Measurements from ENCODE around the gene RBM3. TPM values are rescaled to one million over a fixed set of nuclear protein-coding genes. Genes with fewer than 3 reads are reported as not detected.

The RBM3 gene
- total RNA-seq, 1 experiment from 2014 or later: 375 TPM

DNA sequence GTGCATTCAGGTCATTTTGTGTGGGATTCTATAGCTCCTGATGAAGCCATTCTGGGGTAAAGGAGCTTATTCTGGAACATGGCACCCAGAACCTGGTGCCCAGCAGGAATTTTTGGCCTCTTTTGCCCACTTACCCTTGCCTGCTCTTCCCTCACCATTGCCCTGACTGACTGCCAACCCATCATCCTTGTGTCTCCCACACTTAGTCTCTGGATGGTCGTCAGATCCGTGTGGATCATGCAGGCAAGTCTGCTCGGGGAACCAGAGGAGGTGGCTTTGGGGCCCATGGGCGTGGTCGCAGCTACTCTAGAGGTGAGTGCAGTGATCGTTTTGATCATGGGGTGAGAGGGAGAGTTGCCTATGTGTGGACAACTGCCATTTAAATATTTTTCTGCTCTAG, 1.8 kb downstream of the RBM3 start:
- TF ChIP-seq EZH2phosphoT487 (IDR thresholded peaks at IDR 0.05; ENCODE audit: borderline replicate concordance, low read length) (no peak), EZH2 (IDR thresholded peaks at IDR 0.05; ENCODE audit: low read length, unreplicated experiment) (no peak), CTCF (conservative IDR thresholded peaks at IDR 0.05; ENCODE audit: low read depth, low read length) (no peak)
- Histone ChIP-seq H3K4me2 (ENCODE audit: low read length) (peak overlapping the region; percentile 100), H3K79me2 (ENCODE audit: low read length) (peaks cover 31% of the 10 kb centered on the region), H3K36me3 (ENCODE audit: low read depth, low read length) (peaks cover 41% of the 10 kb centered on the region), H3K27me3 (ENCODE audit: low read length) (no peaks in the 10 kb centered on the region), H3K27ac (ENCODE audit: low read length) (peak overlapping the region; percentile 98; the same call in 1 of the 2 replicates), H3K4me3 (ENCODE audit: low read length) (peak overlapping the region; percentile 99), H3K4me1 (ENCODE audit: insufficient read depth, low read length) (peaks cover 25% of the 10 kb centered on the region), H3F3A (ENCODE audit: low read length, unreplicated experiment) (peaks cover 5% of the 10 kb centered on the region), H3K9ac (ENCODE audit: low read length) (peak overlapping the region; percentile 100), H3K9me3 (ENCODE audit: low read length) (no peaks in the 10 kb centered on the region), H4K20me1 (ENCODE audit: low read length) (peaks cover 36% of the 10 kb centered on the region), H3K9me2 (replicated peaks; ENCODE audit: low read length) (no peaks in the 10 kb centered on the region), H2AFZ (ENCODE audit: low read length) (no peak overlapping the region)
- CTCF ChIA-PET: no interaction called here
- intact Hi-C loops (cut with micrococcal nuclease): no loop called here
- POLR2A ChIA-PET (ENCODE audit: unreplicated experiment): no interaction called here
- BruUV-seq (replicated peaks): no TSS peak
- ATAC-seq (no peak), DNase-seq (no peak)

DNA sequence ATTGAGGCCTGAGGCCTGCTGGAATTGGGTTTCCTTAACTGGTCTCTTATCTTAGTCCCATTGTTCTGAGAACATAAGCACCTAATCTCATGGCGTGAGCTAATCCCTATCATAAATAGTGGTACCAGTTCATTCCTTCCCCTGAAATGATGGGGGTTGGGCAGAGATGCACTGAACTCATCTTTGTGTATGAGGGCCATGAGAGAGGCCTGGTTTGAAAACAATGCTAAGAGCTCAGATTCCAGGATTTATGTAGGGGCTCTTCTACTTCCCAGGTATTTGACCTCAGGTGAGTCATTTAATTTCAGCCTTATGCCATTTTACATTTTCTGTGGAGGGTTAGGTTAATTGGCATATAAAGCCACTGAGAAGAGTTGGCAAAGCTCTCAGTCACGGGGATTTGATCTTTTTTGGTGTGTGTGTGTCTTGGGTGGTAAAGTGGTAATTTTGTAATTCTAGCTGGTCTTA, 4.4 kb downstream of the RBM3 start:
- no TSS peak for BruUV-seq (replicated peaks)
- POLR2A ChIA-PET (ENCODE audit: unreplicated experiment): no interaction called here
- no peak for ATAC-seq
- peaks cover 5% of the 10 kb centered on the region for H3F3A ChIP-seq (ENCODE audit: low read length, unreplicated experiment)
- peaks cover 41% of the 10 kb centered on the region for H3K36me3 ChIP-seq (ENCODE audit: low read depth, low read length)
- no peak for DNase-seq
- peaks cover 31% of the 10 kb centered on the region for H3K79me2 ChIP-seq (ENCODE audit: low read length)
- H3K4me1 ChIP-seq (ENCODE audit: insufficient read depth, low read length): peaks cover 24% of the 10 kb centered on the region
- H3K27me3 ChIP-seq (ENCODE audit: low read length): no peaks in the 10 kb centered on the region
- no peak overlapping the region for H3K4me2 ChIP-seq (ENCODE audit: low read length)
- H3K27ac ChIP-seq (ENCODE audit: low read length): no peak overlapping the region
- CTCF ChIA-PET: no interaction called here
- no peaks in the 10 kb centered on the region for H3K9me2 ChIP-seq (replicated peaks; ENCODE audit: low read length)
- H2AFZ ChIP-seq (ENCODE audit: low read length): no peak overlapping the region
- H4K20me1 ChIP-seq (ENCODE audit: low read length): peaks cover 36% of the 10 kb centered on the region
- TF ChIP-seq EZH2phosphoT487 (IDR thresholded peaks at IDR 0.05; ENCODE audit: borderline replicate concordance, low read length) (no peak), CTCF (conservative IDR thresholded peaks at IDR 0.05; ENCODE audit: low read depth, low read length) (no peak), EZH2 (IDR thresholded peaks at IDR 0.05; ENCODE audit: low read length, unreplicated experiment) (no peak)
- H3K9ac ChIP-seq (ENCODE audit: low read length): no peak overlapping the region
- no peaks in the 10 kb centered on the region for H3K9me3 ChIP-seq (ENCODE audit: low read length)
- no peak overlapping the region for H3K4me3 ChIP-seq (ENCODE audit: low read length)
- intact Hi-C loops (cut with micrococcal nuclease): no loop called here

GRCh38 chrX:48579259-48579658, 5.0 kb downstream of the RBM3 start:
- no peak overlapping the region for H3K4me2 ChIP-seq (ENCODE audit: low read length)
- intact Hi-C loops (cut with micrococcal nuclease): no loop called here

More at GRCh38 chrX:48579259-48579658, 5.0 kb downstream of the RBM3 start:
- Histone ChIP-seq H3K4me1 (ENCODE audit: insufficient read depth, low read length) (peaks cover 21% of the 10 kb centered on the region), H3K27me3 (ENCODE audit: low read length) (no peaks in the 10 kb centered on the region), H3K79me2 (ENCODE audit: low read length) (peaks cover 31% of the 10 kb centered on the region), H3K27ac (ENCODE audit: low read length) (no peak overlapping the region), H3K4me3 (ENCODE audit: low read length) (no peak overlapping the region), H3F3A (ENCODE audit: low read length, unreplicated experiment) (peaks cover 5% of the 10 kb centered on the region), H3K9me2 (replicated peaks; ENCODE audit: low read length) (no peaks in the 10 kb centered on the region), H4K20me1 (ENCODE audit: low read length) (peaks cover 36% of the 10 kb centered on the region), H3K9ac (ENCODE audit: low read length) (no peak overlapping the region), H2AFZ (ENCODE audit: low read length) (no peak overlapping the region), H3K36me3 (ENCODE audit: low read depth, low read length) (peaks cover 41% of the 10 kb centered on the region), H3K9me3 (ENCODE audit: low read length) (no peaks in the 10 kb centered on the region)
- no peak for ATAC-seq
- BruUV-seq (replicated peaks): no TSS peak
- no peak for DNase-seq
- CTCF ChIA-PET: no interaction called here
- POLR2A ChIA-PET (ENCODE audit: unreplicated experiment): no interaction called here
- TF ChIP-seq CTCF (conservative IDR thresholded peaks at IDR 0.05; ENCODE audit: low read depth, low read length): no peak
- no peak for TF ChIP-seq EZH2 (IDR thresholded peaks at IDR 0.05; ENCODE audit: low read length, unreplicated experiment)
- TF ChIP-seq EZH2phosphoT487 (IDR thresholded peaks at IDR 0.05; ENCODE audit: borderline replicate concordance, low read length): no peak
